A549 (cell line): ENCODE measurements around the gene THBS2.

Experiments
- CTCF ChIP-seq: fragments of >200 bp; sonication (Bioruptor Twin); formaldehyde crosslinking; IDR thresholded peaks from 3 replicates; pipeline ENCODE4 v1.5.1; 2016
- FOSL2 ChIP-seq, 2 experiments: fragments of 450-650 bp in 1 of 2; fragments of >200 bp in 1 of 2; sonication (Bioruptor Twin) in 1 of 2; formaldehyde crosslinking; IDR thresholded peaks; 2 replicates each; pipeline versions ENCODE4 v1.5.0 to v1.6.1; 2016 to 2020; ENCODE audit warnings: mild to moderate bottlenecking in 1 of 2, moderate library complexity in 1 of 2
- HES2 ChIP-seq: fragments of >200 bp; sonication (Bioruptor Twin); formaldehyde crosslinking; IDR thresholded peaks from 2 replicates; pipeline ENCODE4 v1.6.1; 2016
- JUNB ChIP-seq: fragments of >200 bp; sonication (Bioruptor Twin); formaldehyde crosslinking; IDR thresholded peaks from 2 replicates; pipeline ENCODE4 v1.6.1; 2016
- POLR2A ChIP-seq: IDR thresholded peaks from 2 replicates; pipeline ENCODE4 v1.6.1; 2012; ENCODE audit warnings: mild to moderate bottlenecking, low read length
- REST ChIP-seq: fragments of 200-600 bp; sonication (generic); IDR thresholded peaks from 2 replicates; pipeline ENCODE4 v1.6.1; 2016; ENCODE audit warnings: antibody characterized with exemption, mild to moderate bottlenecking, moderate library complexity

GRCh38 chr6:169171016-169171415, 82.6 kb downstream of the THBS2 start:
- TF ChIP-seq POLR2A (no peak), REST (no peak), HES2 (no peak), CTCF (no peak), FOSL2 (IDR thresholded peaks at IDR 0.05) (no peak), FOSL2 (CRISPR knock-in tag; IDR thresholded peaks at IDR 0.05) (no peak), JUNB (no peak)
